HEK293 (cell line): ENCODE measurements around the gene SSMEM1.

Source experiments
- CTCF ChIP-seq: fragments of 450-650 bp; formaldehyde crosslinking; IDR thresholded peaks from 2 replicates; pipeline ENCODE4 v1.5.1; 2016; ENCODE audit warnings: missing biosample characterization, missing genetic modification characterization
- GLIS2 ChIP-seq: fragments of 450-650 bp; formaldehyde crosslinking; IDR thresholded peaks from 2 replicates; pipeline ENCODE4 v1.5.1; 2016; ENCODE audit warnings: missing biosample characterization, missing genetic modification characterization
- IKZF3 ChIP-seq: fragments of 450-650 bp; IDR thresholded peaks from 2 replicates; pipeline ENCODE4 v1.5.0; 2018; ENCODE audit warnings: missing biosample characterization, mild to moderate bottlenecking, missing genetic modification characterization, moderate library complexity
- PBX3 ChIP-seq: sonication (generic); formaldehyde crosslinking; IDR thresholded peaks from 2 replicates; pipeline ENCODE4 v1.8.1; 2022; ENCODE audit warnings: mild to moderate bottlenecking, moderate library complexity, missing genetic modification reagents
- REST ChIP-seq: fragments of 450-650 bp; formaldehyde crosslinking; IDR thresholded peaks from 2 replicates; pipeline ENCODE4 v1.5.1; 2016; ENCODE audit warnings: missing biosample characterization, missing genetic modification characterization
- TCF7L2 ChIP-seq: IDR thresholded peaks from 2 replicates; pipeline ENCODE4 v1.6.1; 2011; ENCODE audit warnings: low read depth, mild to moderate bottlenecking, inconsistent platforms, low read length, moderate library complexity, borderline replicate concordance
- ZBTB7A ChIP-seq: fragments of 450-650 bp; formaldehyde crosslinking; IDR thresholded peaks from 2 replicates; pipeline ENCODE4 v1.5.1; 2016; ENCODE audit warnings: low read depth, missing biosample characterization, missing genetic modification characterization
- ZFP3 ChIP-seq: fragments of 450-650 bp; formaldehyde crosslinking; IDR thresholded peaks from 2 replicates; pipeline ENCODE4 v1.5.1; 2016; ENCODE audit warnings: low read depth, missing biosample characterization, missing genetic modification characterization
- ZNF138 ChIP-seq: fragments of 450-650 bp; formaldehyde crosslinking; IDR thresholded peaks from 2 replicates; pipeline ENCODE4 v1.5.1; 2016; ENCODE audit warnings: missing biosample characterization, missing genetic modification characterization, borderline replicate concordance
- ZNF221 ChIP-seq: fragments of 450-650 bp; formaldehyde crosslinking; IDR thresholded peaks from 2 replicates; pipeline ENCODE4 v1.5.1; 2017; ENCODE audit warnings: missing biosample characterization, missing genetic modification characterization, borderline replicate concordance
- ZNF274 ChIP-seq, 2 experiments: fragments of 200-500 bp in 1 of 2; fragments of 450-650 bp in 1 of 2; sonication (Bioruptor generic) in 1 of 2; formaldehyde crosslinking in 1 of 2; IDR thresholded peaks; 2 replicates each; pipeline versions ENCODE4 v1.5.1 to v1.6.1; 2014 to 2016; ENCODE audit warnings: borderline replicate concordance in 1 of 2, inconsistent platforms in 1 of 2, low read length in 1 of 2, missing biosample characterization in 1 of 2, missing genetic modification characterization in 1 of 2
- TF ChIP-seq, protein P1 (sequence below): fragments of 450-650 bp; formaldehyde crosslinking; IDR thresholded peaks from 2 replicates; pipeline ENCODE4 v1.5.1; 2017; ENCODE audit warnings: missing biosample characterization, mild to moderate bottlenecking, missing genetic modification characterization, moderate library complexity
- TF ChIP-seq, protein P2 (sequence below): fragments of 450-650 bp; formaldehyde crosslinking; IDR thresholded peaks from 2 replicates; pipeline ENCODE4 v1.5.1; 2016; ENCODE audit warnings: missing biosample characterization, missing genetic modification characterization

GRCh38 chr7:130182990-130183389, 24.7 kb upstream of the SSMEM1 start:
- TF ChIP-seq ZNF274 (IDR thresholded peaks at IDR 0.05; ENCODE audit: low read length) (no peak), ZNF274 (tag by site-specific recombination; IDR thresholded peaks at IDR 0.05; ENCODE audit: borderline replicate concordance) (no peak), GLIS2 (no peak), ZNF138 (tag by site-specific recombination) (no peak), PBX3 (CRISPR knock-in tag) (no peak), ZNF221 (tag by site-specific recombination) (no peak), IKZF3 (tag by site-specific recombination) (no peak), CTCF (tag by site-specific recombination) (no peak), REST (tag by site-specific recombination) (no peak), TCF7L2 (no peak), ZFP3 (tag by site-specific recombination) (no peak), ZBTB7A (tag by site-specific recombination) (no peak)
- TF ChIP-seq, protein P1, sequence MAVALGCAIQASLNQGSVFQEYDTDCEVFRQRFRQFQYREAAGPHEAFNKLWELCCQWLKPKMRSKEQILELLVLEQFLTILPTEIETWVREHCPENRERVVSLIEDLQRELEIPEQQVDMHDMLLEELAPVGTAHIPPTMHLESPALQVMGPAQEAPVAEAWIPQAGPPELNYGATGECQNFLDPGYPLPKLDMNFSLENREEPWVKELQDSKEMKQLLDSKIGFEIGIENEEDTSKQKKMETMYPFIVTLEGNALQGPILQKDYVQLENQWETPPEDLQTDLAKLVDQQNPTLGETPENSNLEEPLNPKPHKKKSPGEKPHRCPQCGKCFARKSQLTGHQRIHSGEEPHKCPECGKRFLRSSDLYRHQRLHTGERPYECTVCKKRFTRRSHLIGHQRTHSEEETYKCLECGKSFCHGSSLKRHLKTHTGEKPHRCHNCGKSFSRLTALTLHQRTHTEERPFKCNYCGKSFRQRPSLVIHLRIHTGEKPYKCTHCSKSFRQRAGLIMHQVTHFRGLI (tag by site-specific recombination): no peak
- TF ChIP-seq, protein P2, sequence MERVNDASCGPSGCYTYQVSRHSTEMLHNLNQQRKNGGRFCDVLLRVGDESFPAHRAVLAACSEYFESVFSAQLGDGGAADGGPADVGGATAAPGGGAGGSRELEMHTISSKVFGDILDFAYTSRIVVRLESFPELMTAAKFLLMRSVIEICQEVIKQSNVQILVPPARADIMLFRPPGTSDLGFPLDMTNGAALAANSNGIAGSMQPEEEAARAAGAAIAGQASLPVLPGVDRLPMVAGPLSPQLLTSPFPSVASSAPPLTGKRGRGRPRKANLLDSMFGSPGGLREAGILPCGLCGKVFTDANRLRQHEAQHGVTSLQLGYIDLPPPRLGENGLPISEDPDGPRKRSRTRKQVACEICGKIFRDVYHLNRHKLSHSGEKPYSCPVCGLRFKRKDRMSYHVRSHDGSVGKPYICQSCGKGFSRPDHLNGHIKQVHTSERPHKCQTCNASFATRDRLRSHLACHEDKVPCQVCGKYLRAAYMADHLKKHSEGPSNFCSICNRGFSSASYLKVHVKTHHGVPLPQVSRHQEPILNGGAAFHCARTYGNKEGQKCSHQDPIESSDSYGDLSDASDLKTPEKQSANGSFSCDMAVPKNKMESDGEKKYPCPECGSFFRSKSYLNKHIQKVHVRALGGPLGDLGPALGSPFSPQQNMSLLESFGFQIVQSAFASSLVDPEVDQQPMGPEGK (tag by site-specific recombination): no peak
